Measurements from ENCODE around the gene SLC9B2.

- no peak for TF ChIP-seq CTCF (IDR thresholded peaks at IDR 0.05)
- TF ChIP-seq EZH2phosphoT487 (IDR thresholded peaks at IDR 0.05) = no peak
- no peak for TF ChIP-seq EZH2 (IDR thresholded peaks at IDR 0.05)
Measured at GRCh38 chr4:103079621-103080020, 3.1 kb upstream of the SLC9B2 start.

Data from neural progenitor cell (in vitro differentiated cells).